ENCODE results near the gene FNBP1L. TPM values are rescaled to one million over a fixed set of nuclear protein-coding genes. Genes with fewer than 3 reads are reported as not detected.

Gene FNBP1L
- total and polyA plus RNA-seq, 9 of the 15 experiments (the other 6 are each of a cell fraction or from before 2014, with no cell fraction given), result 1.4 to 6.9 (median 5.9) TPM

DNA sequence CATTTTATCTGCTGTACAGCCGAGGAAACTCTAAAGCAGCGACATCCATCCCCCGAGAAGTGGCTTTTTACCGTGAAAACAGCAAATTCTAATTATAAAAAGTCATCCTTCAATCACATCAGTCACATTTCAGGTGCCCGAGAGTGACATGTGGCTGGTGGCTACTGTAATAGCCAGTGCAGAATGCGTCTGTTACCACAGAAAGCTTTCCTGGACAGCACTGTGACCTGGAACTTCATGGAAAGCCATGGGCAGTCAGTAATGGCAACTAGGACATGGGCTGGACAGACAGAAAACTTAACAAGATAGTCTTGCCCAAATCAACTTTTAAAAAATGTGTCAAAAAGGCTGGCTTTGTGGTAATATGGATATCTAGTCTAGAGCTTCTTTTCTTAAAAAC lies 127.1 kb downstream of the FNBP1L start:
- DNase-seq (ENCODE audit: extremely low read depth in 1 of 4, low spot score in 3 of 4), result no peak
- POLR2A ChIA-PET, result interaction anchor here (0.9 kb wide), 1 partner anchor 25 kb away, joined by 4 read pairs; no protein-coding TSS in a partner anchor
- intact Hi-C loops (cut with micrococcal nuclease), result no loop called here
- BruUV-seq (replicated peaks), result no TSS peak
- H3K27me3 ChIP-seq (ENCODE audit: control insufficient read depth in 2 of 2, insufficient read depth in 2 of 2, low read length in 2 of 2), result no peaks in the 10 kb centered on the region; a peak in 1 of 5 replicates
- no peak overlapping the region for H3K4me2 ChIP-seq (ENCODE audit: insufficient read depth, low read length)
- FAIRE-seq, result no peak
- no peaks in the 10 kb centered on the region for H3K79me2 ChIP-seq (ENCODE audit: control insufficient read depth, insufficient read depth, low read length)
- H2AFZ ChIP-seq (ENCODE audit: low read depth, low read length), result no peak overlapping the region
- in situ Hi-C loops (cut with MboI), result no loop called here
- H4K20me1 ChIP-seq (replicated peaks; ENCODE audit: control insufficient read depth, insufficient read depth, low read length), result no peaks in the 10 kb centered on the region
- no peak for ATAC-seq
- CTCF ChIA-PET (ENCODE audit: low intra/inter-chr PET ratio), result no interaction called here
- TF ChIP-seq TRIM28 (IDR thresholded peaks at IDR 0.05) (no peak), CBFA2T2 (conservative IDR thresholded peaks at IDR 0.05) (no peak), ZNF324 (CRISPR knock-in tag; IDR thresholded peaks at IDR 0.05) (no peak), ZNF140 (CRISPR knock-in tag; IDR thresholded peaks at IDR 0.05) (no peak), CXXC5 (CRISPR knock-in tag; IDR thresholded peaks at IDR 0.05) (no peak), ZNF717 (CRISPR knock-in tag; IDR thresholded peaks at IDR 0.05) (no peak), ETV5 (CRISPR knock-in tag; IDR thresholded peaks at IDR 0.05; ENCODE audit: low read depth) (no peak), TEAD1 (CRISPR knock-in tag; IDR thresholded peaks at IDR 0.05) (no peak), OTX1 (CRISPR knock-in tag; IDR thresholded peaks at IDR 0.05) (no peak), EZH2 (IDR thresholded peaks at IDR 0.05; ENCODE audit: borderline replicate concordance, low read depth, low read length) (no peak), E2F3 (CRISPR knock-in tag; IDR thresholded peaks at IDR 0.05) (no peak), KDM1A (IDR thresholded peaks at IDR 0.05) (no peak)
- TF ChIP-seq, protein P1, sequence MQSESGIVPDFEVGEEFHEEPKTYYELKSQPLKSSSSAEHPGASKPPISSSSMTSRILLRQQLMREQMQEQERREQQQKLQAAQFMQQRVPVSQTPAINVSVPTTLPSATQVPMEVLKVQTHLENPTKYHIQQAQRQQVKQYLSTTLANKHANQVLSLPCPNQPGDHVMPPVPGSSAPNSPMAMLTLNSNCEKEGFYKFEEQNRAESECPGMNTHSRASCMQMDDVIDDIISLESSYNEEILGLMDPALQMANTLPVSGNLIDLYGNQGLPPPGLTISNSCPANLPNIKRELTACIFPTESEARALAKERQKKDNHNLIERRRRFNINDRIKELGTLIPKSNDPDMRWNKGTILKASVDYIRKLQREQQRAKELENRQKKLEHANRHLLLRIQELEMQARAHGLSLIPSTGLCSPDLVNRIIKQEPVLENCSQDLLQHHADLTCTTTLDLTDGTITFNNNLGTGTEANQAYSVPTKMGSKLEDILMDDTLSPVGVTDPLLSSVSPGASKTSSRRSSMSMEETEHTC (IDR thresholded peaks at IDR 0.05), result no peak
- TF ChIP-seq, protein P2, sequence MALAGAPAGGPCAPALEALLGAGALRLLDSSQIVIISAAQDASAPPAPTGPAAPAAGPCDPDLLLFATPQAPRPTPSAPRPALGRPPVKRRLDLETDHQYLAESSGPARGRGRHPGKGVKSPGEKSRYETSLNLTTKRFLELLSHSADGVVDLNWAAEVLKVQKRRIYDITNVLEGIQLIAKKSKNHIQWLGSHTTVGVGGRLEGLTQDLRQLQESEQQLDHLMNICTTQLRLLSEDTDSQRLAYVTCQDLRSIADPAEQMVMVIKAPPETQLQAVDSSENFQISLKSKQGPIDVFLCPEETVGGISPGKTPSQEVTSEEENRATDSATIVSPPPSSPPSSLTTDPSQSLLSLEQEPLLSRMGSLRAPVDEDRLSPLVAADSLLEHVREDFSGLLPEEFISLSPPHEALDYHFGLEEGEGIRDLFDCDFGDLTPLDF (CRISPR knock-in tag; IDR thresholded peaks at IDR 0.05), result no peak
- no peaks in the 10 kb centered on the region for H3K4me1 ChIP-seq (replicated peaks in 1 of 2; ENCODE audit: control insufficient read depth in 2 of 2, insufficient read depth in 2 of 2, low read length in 2 of 2)
- whole genome bisulfite sequencing (ENCODE audit: insufficient coverage, low coverage, missing lambda C conversion rate), result 47% methylated on average over 6 of the region's 6 CpGs
- H3K9me1 ChIP-seq (ENCODE audit: control insufficient read depth, insufficient read depth, low read length), result no peaks in the 10 kb centered on the region
- no peaks in the 10 kb centered on the region for H3K9me3 ChIP-seq (replicated peaks; ENCODE audit: control insufficient read depth, insufficient read depth, low read depth, low read length)
- H3K27ac ChIP-seq (ENCODE audit: extremely low read depth, low read depth, low read length), result no peak overlapping the region
- H3K9ac ChIP-seq (ENCODE audit: insufficient read depth in 1 of 2, low read depth in 2 of 2, low read length in 2 of 2), result no peak overlapping the region
- H3K4me3 ChIP-seq, result no peak overlapping the region
- no peaks in the 10 kb centered on the region for H3K36me3 ChIP-seq (ENCODE audit: control insufficient read depth, insufficient read depth, low read length)
